ENCODE measurements around the gene ADAMTS17.

Gene ADAMTS17

GRCh38 chr15:100192097-100193080 is 149.4 kb downstream of the ADAMTS17 start:
- no peak for DNase-seq

- no peak for DNase-seq
These were observed 150.6 kb downstream of the ADAMTS17 start for GRCh38 chr15:100191161-100191560.

GRCh38 chr15:100190675-100191074 is 151.1 kb downstream of the ADAMTS17 start:
- no peak for DNase-seq

GRCh38 chr15:100189849-100190248 is 151.9 kb downstream of the ADAMTS17 start:
- DNase-seq = no peak

GRCh38 chr15:100189319-100189718 is 152.5 kb downstream of the ADAMTS17 start:
- no peak for DNase-seq

- no peak for DNase-seq
These were observed 154.1 kb downstream of the ADAMTS17 start for GRCh38 chr15:100187677-100188076.

- DNase-seq = no peak
These were observed 154.8 kb downstream of the ADAMTS17 start for GRCh38 chr15:100186960-100187359.

- DNase-seq = no peak
These were observed 155.4 kb downstream of the ADAMTS17 start for GRCh38 chr15:100186366-100186765.

GRCh38 chr15:100183921-100184495 is 157.8 kb downstream of the ADAMTS17 start:
- no peak for DNase-seq

GRCh38 chr15:100180921-100181320 is 160.9 kb downstream of the ADAMTS17 start:
- DNase-seq = no peak

GRCh38 chr15:100175406-100176114 is 166.2 kb downstream of the ADAMTS17 start:
- no peak for DNase-seq

GRCh38 chr15:100174904-100175275 is 166.9 kb downstream of the ADAMTS17 start:
- DNase-seq = no peak

GRCh38 chr15:100174159-100174903 is 167.4 kb downstream of the ADAMTS17 start:
- no peak for DNase-seq

- DNase-seq = no peak
These were observed 169.3 kb downstream of the ADAMTS17 start for GRCh38 chr15:100172356-100173024.

- DNase-seq = no peak
These were observed 170.4 kb downstream of the ADAMTS17 start for GRCh38 chr15:100171411-100171810.

- DNase-seq = no peak
These were observed 171.2 kb downstream of the ADAMTS17 start for GRCh38 chr15:100170291-100171210.

- DNase-seq = no peak
These were observed 172.0 kb downstream of the ADAMTS17 start for GRCh38 chr15:100169615-100170290.

GRCh38 chr15:100168787-100169186 is 173.0 kb downstream of the ADAMTS17 start:
- DNase-seq = no peak

- DNase-seq = no peak
These were observed 173.8 kb downstream of the ADAMTS17 start for GRCh38 chr15:100167884-100168375.

GRCh38 chr15:100166313-100166712 is 175.5 kb downstream of the ADAMTS17 start:
- DNase-seq = no peak

All from NCI-H1048 (cell line).